HG03469 (cell line): Measurements from ENCODE around the gene URB1.
"Not testable (repeated sequence)": the region's sequence is repeated elsewhere in the genome, so short reads cannot be mapped to it uniquely, and the experiment has no call there.

ENCODE experiments used
- ATAC-seq: cut with Tn5 transposase; IDR thresholded peaks from one replicate; pipeline ENCODE4 v1.9.1; 2021; ENCODE audit warnings: mild to moderate bottlenecking, moderate library complexity, moderate number of reproducible peaks; ENCODE audit not compliant: unreplicated experiment

URB1 gene

GRCh38 chr21:32411350-32412161, 18.7 kb upstream of the URB1 start:
- no peak for ATAC-seq

- ATAC-seq: no peak
Measured at GRCh38 chr21:32410916-32411315, 18.1 kb upstream of the URB1 start.

GRCh38 chr21:32410291-32410690, 17.5 kb upstream of the URB1 start:
- no peak for ATAC-seq

GRCh38 chr21:32406405-32406804, 13.6 kb upstream of the URB1 start:
- ATAC-seq: no peak

- ATAC-seq: no peak
Measured at GRCh38 chr21:32403201-32403777, 10.5 kb upstream of the URB1 start.

GRCh38 chr21:32393677-32394001, 827 bp upstream of the URB1 start:
- ATAC-seq: no peak

- ATAC-seq: no peak
Measured at GRCh38 chr21:32392299-32392879, 423 bp downstream of the URB1 start.

- no peak for ATAC-seq
Measured at GRCh38 chr21:32391755-32392154, 1.1 kb downstream of the URB1 start.

- not testable (repeated sequence) for ATAC-seq
Measured at GRCh38 chr21:32390537-32391224, 2.1 kb downstream of the URB1 start.

- no peak for ATAC-seq
Measured at GRCh38 chr21:32389337-32390015, 3.3 kb downstream of the URB1 start.

GRCh38 chr21:32388306-32388705, 4.5 kb downstream of the URB1 start:
- no peak for ATAC-seq

- no peak for ATAC-seq
Measured at GRCh38 chr21:32387151-32387550, 5.7 kb downstream of the URB1 start.

GRCh38 chr21:32386195-32386870, 6.5 kb downstream of the URB1 start:
- no peak for ATAC-seq

- ATAC-seq: no peak
Measured at GRCh38 chr21:32383812-32384211, 9.0 kb downstream of the URB1 start.

- no peak for ATAC-seq
Measured at GRCh38 chr21:32382108-32382644, 10.6 kb downstream of the URB1 start.

GRCh38 chr21:32381571-32381970, 11.2 kb downstream of the URB1 start:
- no peak for ATAC-seq

GRCh38 chr21:32380940-32381339, 11.9 kb downstream of the URB1 start:
- no peak for ATAC-seq

GRCh38 chr21:32378956-32379355, 13.9 kb downstream of the URB1 start:
- ATAC-seq: no peak

GRCh38 chr21:32377991-32378390, 14.8 kb downstream of the URB1 start:
- ATAC-seq: no peak

- ATAC-seq: no peak
Measured at GRCh38 chr21:32377506-32377905, 15.3 kb downstream of the URB1 start.
